ENCODE results near the gene GNL1. TPM values are rescaled to one million over a fixed set of nuclear protein-coding genes. Genes with fewer than 3 reads are reported as not detected.

The GNL1 gene
- total and polyA plus RNA-seq, 10 of the 15 experiments (the other 5 are each of a cell fraction or from before 2014, with no cell fraction given), result 0.18 to 64.5 (median 45.5) TPM

GRCh38 chr6:30572148-30572547, 15.9 kb upstream of the GNL1 start:
- Histone ChIP-seq H3K9me3 (replicated peaks; ENCODE audit: control insufficient read depth, insufficient read depth, low read length) (no peaks in the 10 kb centered on the region), H3K4me1 (ENCODE audit: control insufficient read depth, insufficient read depth, low read length) (peaks cover 15% of the 10 kb centered on the region), H4K20me1 (ENCODE audit: control insufficient read depth, insufficient read depth) (peaks cover 6% of the 10 kb centered on the region; the same call in 1 of the 2 replicates), H2AFZ (ENCODE audit: control insufficient read depth, low read depth, low read length) (no peak overlapping the region), H3K79me2 (ENCODE audit: control insufficient read depth, insufficient read depth, low read length) (peaks cover 48% of the 10 kb centered on the region), H3K36me3 (ENCODE audit: control insufficient read depth in 2 of 2, insufficient read depth in 2 of 2, low read length in 1 of 2) (peaks cover 4 to 6% of the 10 kb centered on the region in 2 experiments), H3K4me2 (ENCODE audit: control insufficient read depth, insufficient read depth) (peak overlapping the region; percentile 94), H3K27ac (ENCODE audit: control insufficient read depth, insufficient read depth) (peak overlapping the region; percentile 94), H3K27me3 (replicated peaks in 1 of 2; ENCODE audit: control insufficient read depth in 2 of 2, insufficient read depth in 2 of 2, low read length in 1 of 2) (no peaks in the 10 kb centered on the region), H3K9ac (ENCODE audit: control insufficient read depth, insufficient read depth, low read length) (peak overlapping the region; percentile 93), H3K4me3 (peak overlapping the region; percentile 89)
- DNase-seq (ENCODE audit: low read depth, low spot score) (no peak), ATAC-seq (no peak), FAIRE-seq (no peak)
- in situ Hi-C loops (cut with MboI), result no loop called here
- RAD21 ChIA-PET (ENCODE audit: unreplicated experiment), result no interaction called here
- SMC1A ChIA-PET (ENCODE audit: uncharacterized antibody, unreplicated experiment), result no interaction called here
- CTCF ChIA-PET, result interaction anchor here (1.0 kb wide), 1 partner anchor 24 kb away, joined by 4 read pairs; no protein-coding TSS in a partner anchor
- intact Hi-C loops (cut with micrococcal nuclease; ENCODE audit: unreplicated experiment), result no loop called here
- TF ChIP-seq NFYA (IDR thresholded peaks at IDR 0.05; ENCODE audit: borderline replicate concordance, low read depth, low read length) (no peak), RELB (IDR thresholded peaks at IDR 0.05; ENCODE audit: low read depth) (no peak), RFX5 (IDR thresholded peaks at IDR 0.05; ENCODE audit: low read depth, low read length) (no peak), ZNF384 (IDR thresholded peaks at IDR 0.05; ENCODE audit: borderline replicate concordance, low read depth, low read length) (no peak), ZNF687 (IDR thresholded peaks at IDR 0.05) (no peak), SMAD1 (IDR thresholded peaks at IDR 0.05; ENCODE audit: low read depth, partially characterized antibody) (no peak), WRNIP1 (IDR thresholded peaks at IDR 0.05; ENCODE audit: borderline replicate concordance, low read depth, low read length) (no peak), MTA3 (IDR thresholded peaks at IDR 0.05; ENCODE audit: borderline replicate concordance, low read length) (no peak), HSF1 (IDR thresholded peaks at IDR 0.05; ENCODE audit: low read depth, low read length) (no peak), ZBED1 (IDR thresholded peaks at IDR 0.05; ENCODE audit: borderline replicate concordance) (no peak)
- POLR2A ChIA-PET, result no interaction called here
- BruUV-seq (replicated peaks), result no TSS peak

Data from GM12878 (cell line).